Measurements from ENCODE around the gene SDCCAG8. TPM values are rescaled to one million over a fixed set of nuclear protein-coding genes. Genes with fewer than 3 reads are reported as not detected.

Gene SDCCAG8
- total and polyA plus RNA-seq, 4 donors: 25.4 to 96.7 (median 48.2) TPM

GRCh38 chr1:243528459-243529121 lies 272.7 kb downstream of the SDCCAG8 start:
- Histone ChIP-seq H3K27ac (ENCODE audit: low read depth in 1 of 2, low read length in 1 of 2) (no peak overlapping the region), H3K27me3 (ENCODE audit: control insufficient read depth in 3 of 3, insufficient read depth in 3 of 3, low read length in 2 of 3) (no peaks in the 10 kb centered on the region), H3K36me3 (ENCODE audit: control insufficient read depth in 4 of 4, insufficient read depth in 4 of 4, low read length in 4 of 4) (peaks cover 0 to 6% (median 2%) of the 10 kb centered on the region in 4 donors), H3K9ac (ENCODE audit: insufficient read depth in 1 of 2, low read length in 2 of 2) (no peak overlapping the region), H3K4me3 (no peak overlapping the region), H3K9me3 (ENCODE audit: control insufficient read depth in 4 of 4, insufficient read depth in 3 of 4, low read length in 3 of 4) (no peaks in the 10 kb centered on the region), H3K4me1 (ENCODE audit: control insufficient read depth in 5 of 5, insufficient read depth in 5 of 5, low read length in 5 of 5) (no peaks in the 10 kb centered on the region)
- ATAC-seq (ENCODE audit: insufficient read depth, low FRiP score) (no peak), DNase-seq (no peak)
- no peak for TF ChIP-seq CTCF (IDR thresholded peaks at IDR 0.05; ENCODE audit: control extremely low read depth, extremely low read depth)
- 97 to 98% methylated on average over 2 of the region's 2 CpGs for WGBS, 2 donors

- H3K27ac ChIP-seq (ENCODE audit: low read depth in 1 of 2, low read length in 1 of 2): no peak overlapping the region
- TF ChIP-seq CTCF (IDR thresholded peaks at IDR 0.05; ENCODE audit: control extremely low read depth, extremely low read depth): no peak
- ATAC-seq (ENCODE audit: insufficient read depth, low FRiP score) (no peak), DNase-seq (no peak)
- 86 to 97% methylated on average over 4 of the region's 4 CpGs for WGBS, 2 donors
- H3K9ac ChIP-seq (ENCODE audit: insufficient read depth in 1 of 2, low read length in 2 of 2): no peak overlapping the region
- H3K4me1 ChIP-seq (ENCODE audit: control insufficient read depth in 5 of 5, insufficient read depth in 5 of 5, low read length in 5 of 5): no peaks in the 10 kb centered on the region
- H3K36me3 ChIP-seq (ENCODE audit: control insufficient read depth in 4 of 4, insufficient read depth in 4 of 4, low read length in 4 of 4): no peaks in the 10 kb centered on the region
- H3K9me3 ChIP-seq (ENCODE audit: control insufficient read depth in 4 of 4, insufficient read depth in 3 of 4, low read length in 3 of 4): no peaks in the 10 kb centered on the region
- H3K4me3 ChIP-seq: no peak overlapping the region
- no peaks in the 10 kb centered on the region for H3K27me3 ChIP-seq (ENCODE audit: control insufficient read depth in 3 of 3, insufficient read depth in 3 of 3, low read length in 2 of 3)
Observed at GRCh38 chr1:243529512-243529911, 273.7 kb downstream of the SDCCAG8 start.

DNA sequence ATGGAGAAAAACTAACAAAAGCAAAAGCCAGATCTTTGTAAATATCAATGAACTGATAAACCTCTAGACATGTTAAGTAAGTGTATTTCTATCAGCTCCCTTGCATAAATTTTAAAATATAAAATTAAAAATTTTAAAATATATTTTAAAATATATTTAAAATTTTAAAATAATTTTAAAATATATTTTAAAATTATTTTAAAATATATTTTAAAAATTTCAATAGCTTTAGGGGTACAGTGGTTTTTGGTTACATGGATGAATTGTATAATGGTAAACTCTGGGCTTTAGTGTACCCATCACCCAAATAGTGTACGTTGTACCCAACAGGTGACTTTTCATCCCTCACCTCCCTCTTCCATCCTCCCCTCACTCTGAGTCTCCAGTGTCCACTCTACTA lies 279.2 kb downstream of the SDCCAG8 start:
- H3K27ac ChIP-seq (ENCODE audit: low read depth in 1 of 2, low read length in 1 of 2): no peak overlapping the region
- no peak overlapping the region for H3K4me3 ChIP-seq
- TF ChIP-seq CTCF (IDR thresholded peaks at IDR 0.05; ENCODE audit: control extremely low read depth, extremely low read depth): no peak
- H3K27me3 ChIP-seq (ENCODE audit: control insufficient read depth in 3 of 3, insufficient read depth in 3 of 3, low read length in 2 of 3): no peaks in the 10 kb centered on the region
- no peaks in the 10 kb centered on the region for H3K4me1 ChIP-seq (ENCODE audit: control insufficient read depth in 5 of 5, insufficient read depth in 5 of 5, low read length in 5 of 5)
- H3K9ac ChIP-seq (ENCODE audit: insufficient read depth in 1 of 2, low read length in 2 of 2): no peak overlapping the region
- DNase-seq (no peak), ATAC-seq (ENCODE audit: insufficient read depth, low FRiP score) (no peak)
- WGBS, 2 donors: 88 to 97% methylated on average over 1 of the region's 1 CpG
- H3K9me3 ChIP-seq (ENCODE audit: control insufficient read depth in 4 of 4, insufficient read depth in 3 of 4, low read length in 3 of 4): no peaks in the 10 kb centered on the region
- peaks cover 0 to 2% (median 0%) of the 10 kb centered on the region in 4 donors for H3K36me3 ChIP-seq (ENCODE audit: control insufficient read depth in 4 of 4, insufficient read depth in 4 of 4, low read length in 4 of 4)

DNA sequence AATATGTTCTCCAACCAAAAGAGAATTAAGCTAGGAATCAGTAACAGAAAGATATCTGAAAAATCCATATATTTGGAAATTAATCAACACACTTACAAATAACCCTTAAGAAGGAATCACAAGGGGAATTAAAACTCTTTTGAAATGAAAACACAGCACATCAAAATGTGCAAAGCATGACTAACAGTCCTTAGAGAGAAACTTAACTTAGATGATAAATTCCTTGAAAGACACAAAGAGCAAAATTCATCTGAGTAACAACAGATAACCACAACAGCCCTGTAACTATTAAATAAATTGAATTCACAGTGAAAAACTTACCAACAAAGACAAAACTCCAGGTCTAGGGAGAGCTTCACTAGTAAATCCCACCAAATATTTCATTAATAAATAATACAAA lies 283.8 kb downstream of the SDCCAG8 start:
- no peaks in the 10 kb centered on the region for H3K9me3 ChIP-seq (ENCODE audit: control insufficient read depth in 4 of 4, insufficient read depth in 3 of 4, low read length in 3 of 4)
- no peaks in the 10 kb centered on the region for H3K27me3 ChIP-seq (ENCODE audit: control insufficient read depth in 3 of 3, insufficient read depth in 3 of 3, low read length in 2 of 3)
- no peak overlapping the region for H3K27ac ChIP-seq (ENCODE audit: low read depth in 1 of 2, low read length in 1 of 2)
- ATAC-seq (ENCODE audit: insufficient read depth, low FRiP score): no peak
- TF ChIP-seq CTCF (IDR thresholded peaks at IDR 0.05; ENCODE audit: control extremely low read depth, extremely low read depth): no peak
- no peaks in the 10 kb centered on the region for H3K4me1 ChIP-seq (ENCODE audit: control insufficient read depth in 5 of 5, insufficient read depth in 5 of 5, low read length in 5 of 5)
- no peak for DNase-seq
- no peak overlapping the region for H3K9ac ChIP-seq (ENCODE audit: insufficient read depth in 1 of 2, low read length in 2 of 2)
- no peak overlapping the region for H3K4me3 ChIP-seq
- peaks cover 0 to 4% (median 3%) of the 10 kb centered on the region in 4 donors for H3K36me3 ChIP-seq (ENCODE audit: control insufficient read depth in 4 of 4, insufficient read depth in 4 of 4, low read length in 4 of 4)
